Naive thymus-derived CD8-positive, alpha-beta T cell (primary cell): Measurements from ENCODE around the gene VTI1B. TPM values are rescaled to one million over a fixed set of nuclear protein-coding genes. Genes with fewer than 3 reads are reported as not detected.
"Not testable (repeated sequence)": the region's sequence is repeated elsewhere in the genome, so short reads cannot be mapped to it uniquely, and the experiment has no call there.

Experiments
- ATAC-seq, 2 donors: fragments of 150-1000 bp; cut with Tn5 transposase in 1 of 2; sonication (Bioruptor Pico), chemical (Tn5 transposase) in 1 of 2; 1 replicate in 1 of 2; 2 replicates in 1 of 2; pipeline ENCODE4 v1.10.0; 2021; ENCODE audit warnings: mild to moderate bottlenecking in 2 of 2, moderate library complexity in 2 of 2
- POLR2A ChIA-PET: fragments of 350-600 bp; sonication (Branson Sonifier 250); formaldehyde crosslinking; loops from one replicate; lab custom pipeline; 2021; ENCODE audit warnings: antibody characterized with exemption; lab: Charles Lee
- DNase-seq, 10 donors: peaks; one replicate each; pipeline versions ENCODE4 v3.0.0 to v3.0.0-alpha.2; 2020 to 2022
- H3K27ac Mint-ChIP-seq, 10 donors: one replicate each; pipeline ENCODE4 v1.8.0; 2020 to 2022; ENCODE audit warnings: mild to moderate bottlenecking in 10 of 10, mixed read lengths in 10 of 10, moderate library complexity in 4 of 10, inconsistent platforms in 1 of 10
- H3K27me3 Mint-ChIP-seq, 5 donors: one replicate each; pipeline ENCODE4 v1.8.0; 2021 to 2022; ENCODE audit warnings: mixed read lengths in 5 of 5
- H3K36me3 Mint-ChIP-seq, 3 donors: one replicate each; pipeline ENCODE4 v1.8.0; 2020 to 2022; ENCODE audit warnings: mixed read lengths in 3 of 3, mild to moderate bottlenecking in 2 of 3, inconsistent platforms in 1 of 3
- H3K4me1 Mint-ChIP-seq, 4 donors: one replicate each; pipeline ENCODE4 v1.8.0; 2021 to 2022; ENCODE audit warnings: mixed read lengths in 4 of 4
- H3K4me3 Mint-ChIP-seq, 10 donors: one replicate each; pipeline ENCODE4 v1.8.0; 2020 to 2022; ENCODE audit warnings: mild to moderate bottlenecking in 10 of 10, mixed read lengths in 10 of 10, moderate library complexity in 6 of 10, inconsistent platforms in 1 of 10
- H3K9me3 Mint-ChIP-seq, 9 donors: one replicate each; pipeline ENCODE4 v1.8.0; 2020 to 2022; ENCODE audit warnings: mixed read lengths in 9 of 9, mild to moderate bottlenecking in 3 of 9, inconsistent platforms in 1 of 9, moderate library complexity in 1 of 9
- polyA plus RNA-seq, 3 donors: library from polyadenylated mRNA; unstranded; fragments of 300-500 nt; fragmentation: Illumina TruSeq; gene quantifications; one replicate each; pipeline ENCODE4 v1.2.3, GENCODE V29; 2021
- total RNA-seq, 8 experiments: library from RNA in 2 of 8; stranded (reverse) in 2 of 8; gene quantifications; one replicate each; pipeline ENCODE4 v1.2.3 and lab custom pipeline; 2021 to 2026

VTI1B gene
- total and polyA plus RNA-seq, 5 experiments from 2014 or later, result 64.4 to 87.9 (median 74.2) TPM

GRCh38 chr14:67620217-67620785 is 54.1 kb downstream of the VTI1B start:
- peaks cover 7 to 37% (median 30%) of the 10 kb centered on the region in 4 donors for H3K4me1 Mint-ChIP-seq
- H3K27ac Mint-ChIP-seq, result peak overlapping the region in 9 of 10 donors; percentile 69 to 99 (median 88)
- POLR2A ChIA-PET, result interaction anchor here (2.0 to 3.1 kb wide), 2 partner anchors 20 to 53 kb away, joined by 7 to 27 read pairs; partner anchors contain the start of gene PIGH
- no peaks in the 10 kb centered on the region for H3K9me3 Mint-ChIP-seq
- peaks cover 0 to 1% (median 0%) of the 10 kb centered on the region in 5 donors for H3K27me3 Mint-ChIP-seq
- H3K36me3 Mint-ChIP-seq, result no peaks in the 10 kb centered on the region
- H3K4me3 Mint-ChIP-seq, result peak overlapping the region; percentile 82 to 95 (median 91)
- DNase-seq (no peak), ATAC-seq (no peak)

DNA sequence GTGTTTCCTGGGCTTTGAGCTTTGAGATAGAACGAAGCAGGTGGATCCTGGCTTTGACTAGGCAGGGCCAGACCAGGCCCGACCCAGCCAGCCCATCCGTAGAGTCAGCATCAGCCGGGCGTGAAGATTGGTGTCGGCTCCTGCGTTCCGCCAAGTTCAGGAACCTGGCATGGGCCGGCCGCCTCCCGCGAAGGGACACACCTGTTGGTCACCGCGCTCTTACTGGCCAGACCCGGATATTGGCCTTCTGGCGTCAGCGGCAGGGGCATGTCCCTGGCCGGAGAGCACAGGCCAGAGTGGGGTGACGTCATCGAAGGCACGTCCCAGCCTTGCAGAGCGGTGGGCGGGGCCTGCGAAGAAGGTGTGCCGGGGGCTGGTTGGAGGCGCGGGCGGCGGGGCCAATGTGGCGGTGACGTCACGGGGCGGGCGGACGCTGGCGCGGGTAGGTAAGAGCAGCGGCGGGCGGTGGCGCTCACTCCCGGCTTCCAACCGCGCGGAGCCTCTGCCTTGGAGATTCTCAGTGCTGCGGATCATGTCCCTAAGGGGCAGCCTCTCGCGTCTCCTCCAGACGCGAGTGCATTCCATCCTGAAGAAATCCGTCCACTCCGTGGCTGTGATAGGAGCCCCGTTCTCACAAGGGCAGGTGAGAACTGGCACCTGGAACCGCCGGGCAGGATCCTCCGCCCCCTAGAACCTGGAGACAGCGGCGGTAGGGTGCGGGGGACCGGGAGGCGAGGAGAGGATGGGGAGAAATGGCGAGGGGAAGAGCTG is 54.8 kb downstream of the VTI1B start, which contains the start of gene ARG2:
Gene ARG2, plus strand, starts transcription at position 475 of the 771 bp plus-strand sequence. Its CDS starts 58 bp downstream, at position 533.
- Mint-ChIP-seq H3K4me3 (peak within 1 kb of the TSS; percentile 82 to 95 (median 91)), H3K4me1 (peaks cover 7 to 37% (median 30%) of the 10 kb centered on the region in 4 donors), H3K36me3 (no peaks in the 10 kb centered on the region), H3K9me3 (no peaks in the 10 kb centered on the region), H3K27me3 (peaks cover 0 to 1% (median 0%) of the 10 kb centered on the region in 5 donors), H3K27ac (peak within 1 kb of the TSS; percentile 69 to 99 (median 96))
- peak; percentile 87 to 90 for ATAC-seq
- POLR2A ChIA-PET, result interaction anchor here (1.0 to 3.1 kb wide), 5 partner anchors 20 to 85 kb away, joined by 4 to 27 read pairs (median 5); partner anchors contain the start of genes PIGH and RDH11
- peak; percentile 93 to 98 (median 96) for DNase-seq

- peak in 9 of 10 donors; percentile 7 to 82 (median 66) for DNase-seq
- Mint-ChIP-seq H3K9me3 (no peaks in the 10 kb centered on the region), H3K4me3 (peak overlapping the region; percentile 75 to 95 (median 90)), H3K27ac (peak overlapping the region; percentile 20 to 99 (median 96)), H3K36me3 (no peaks in the 10 kb centered on the region), H3K27me3 (peaks cover 0 to 3% (median 1%) of the 10 kb centered on the region in 5 donors), H3K4me1 (peaks cover 7 to 37% (median 30%) of the 10 kb centered on the region in 4 donors)
- ATAC-seq, result peak; percentile 50 to 57
- POLR2A ChIA-PET, result interaction anchor here (0.6 to 3.1 kb wide), 6 partner anchors 19 to 86 kb away, joined by 3 to 27 read pairs (median 4); partner anchors contain the start of genes PIGH and RDH11
These were observed 55.8 kb downstream of the VTI1B start for GRCh38 chr14:67618617-67619063.

- peaks cover 0 to 7% (median 4%) of the 10 kb centered on the region in 5 donors for H3K27me3 Mint-ChIP-seq
These were observed 63.9 kb downstream of the VTI1B start for GRCh38 chr14:67610491-67610890.

GRCh38 chr14:67609642-67610310 is 64.7 kb downstream of the VTI1B start:
- POLR2A ChIA-PET, result no interaction called here
- no peaks in the 10 kb centered on the region for H3K36me3 Mint-ChIP-seq
- no peaks in the 10 kb centered on the region for H3K4me1 Mint-ChIP-seq
- no peak overlapping the region for H3K27ac Mint-ChIP-seq
- ATAC-seq (no peak), DNase-seq (no peak)
- peaks cover 0 to 7% (median 4%) of the 10 kb centered on the region in 5 donors for H3K27me3 Mint-ChIP-seq
- no peaks in the 10 kb centered on the region for H3K9me3 Mint-ChIP-seq
- H3K4me3 Mint-ChIP-seq, result no peak overlapping the region

More at GRCh38 chr14:67610491-67610890, 63.9 kb downstream of the VTI1B start:
- ATAC-seq (no peak), DNase-seq (no peak)
- Mint-ChIP-seq H3K4me3 (no peak overlapping the region), H3K9me3 (no peaks in the 10 kb centered on the region), H3K27ac (no peak overlapping the region), H3K36me3 (no peaks in the 10 kb centered on the region), H3K4me1 (no peaks in the 10 kb centered on the region)
- POLR2A ChIA-PET, result interaction anchor here (1.2 kb wide), 1 partner anchor 10 kb away, joined by 3 read pairs; the partner anchor contains the start of gene PIGH

DNA sequence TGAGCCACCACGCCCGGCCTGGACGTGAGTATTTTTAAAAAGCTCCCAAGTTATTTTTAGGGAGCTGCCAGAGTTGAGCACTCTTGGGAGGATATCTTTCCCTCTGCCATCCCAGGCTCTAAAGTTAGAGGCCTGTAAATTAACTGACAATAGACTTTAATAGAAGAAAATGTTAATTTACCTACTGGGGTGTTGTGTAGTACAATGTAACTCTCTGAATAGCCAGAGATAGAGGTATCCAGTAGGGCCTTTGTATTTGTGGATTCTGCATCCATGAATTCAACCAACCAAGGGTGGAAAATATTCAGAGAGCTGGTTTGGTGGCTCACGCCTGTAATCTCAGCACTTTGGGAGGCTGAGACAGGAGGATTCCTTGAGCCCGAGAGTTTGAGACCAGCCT is 66.8 kb downstream of the VTI1B start:
- Mint-ChIP-seq H3K4me3 (no peak overlapping the region), H3K27me3 (peaks cover 0 to 7% (median 4%) of the 10 kb centered on the region in 5 donors), H3K36me3 (no peaks in the 10 kb centered on the region), H3K27ac (peak overlapping the region in 1 of 10 donors; percentile 53), H3K4me1 (peaks cover 0 to 6% (median 0%) of the 10 kb centered on the region in 4 donors), H3K9me3 (no peaks in the 10 kb centered on the region)
- DNase-seq (no peak), ATAC-seq (no peak)
- POLR2A ChIA-PET, result no interaction called here

- no peaks in the 10 kb centered on the region for H3K36me3 Mint-ChIP-seq
- DNase-seq, result no peak
- H3K4me3 Mint-ChIP-seq, result peak overlapping the region in 1 of 10 donors; percentile 40
- POLR2A ChIA-PET, result no interaction called here
- H3K9me3 Mint-ChIP-seq, result no peaks in the 10 kb centered on the region
- ATAC-seq, result no peak
- H3K27ac Mint-ChIP-seq, result peak overlapping the region in 3 of 10 donors; percentile 49 to 68 (median 50)
- H3K4me1 Mint-ChIP-seq, result peaks cover 16 to 37% (median 23%) of the 10 kb centered on the region in 4 donors
- peaks cover 0 to 4% (median 0%) of the 10 kb centered on the region in 5 donors for H3K27me3 Mint-ChIP-seq
These were observed 71.4 kb downstream of the VTI1B start for GRCh38 chr14:67602995-67603545.

GRCh38 chr14:67602076-67602475 is 72.4 kb downstream of the VTI1B start:
- H3K4me3 Mint-ChIP-seq, result peak overlapping the region in 1 of 10 donors; percentile 36
- no peaks in the 10 kb centered on the region for H3K36me3 Mint-ChIP-seq
- no peaks in the 10 kb centered on the region for H3K9me3 Mint-ChIP-seq
- DNase-seq (no peak), ATAC-seq (no peak)
- peaks cover 20 to 46% (median 31%) of the 10 kb centered on the region in 4 donors for H3K4me1 Mint-ChIP-seq
- peaks cover 0 to 4% (median 0%) of the 10 kb centered on the region in 5 donors for H3K27me3 Mint-ChIP-seq
- POLR2A ChIA-PET, result interaction anchor here (3.6 kb wide), 1 partner anchor 17 kb away, joined by 27 read pairs; the partner anchor contains the start of gene ARG2
- peak overlapping the region in 3 of 10 donors; percentile 71 to 98 (median 94) for H3K27ac Mint-ChIP-seq

- DNase-seq, H3K9me3 Mint-ChIP-seq, H3K36me3 Mint-ChIP-seq, ATAC-seq, H3K27me3 Mint-ChIP-seq: not testable (repeated sequence)
- Mint-ChIP-seq H3K27ac (peak overlapping the region; percentile 89 to 99 (median 98)), H3K4me3 (peak overlapping the region; percentile 88 to 99 (median 97)), H3K4me1 (peaks cover 21 to 59% (median 43%) of the 10 kb centered on the region in 4 donors)
- POLR2A ChIA-PET, result interaction anchor here (1.0 to 3.6 kb wide), 14 partner anchors 10 to 1798 kb away, joined by 3 to 27 read pairs (median 4); partner anchors contain the start of genes ARG2, ATP6V1D, EIF2S1 and ERH
These were observed 73.9 kb downstream of the VTI1B start for GRCh38 chr14:67600562-67600974.

GRCh38 chr14:67599698-67600561 is 74.5 kb downstream of the VTI1B start, which contains the start of gene PIGH:
Gene PIGH, minus strand, starts transcription at chr14:67600268. Its CDS starts 65 bp downstream, at chr14:67600203.
- no peaks in the 10 kb centered on the region for H3K9me3 Mint-ChIP-seq
- peak within 1 kb of the TSS; percentile 88 to 99 (median 97) for H3K4me3 Mint-ChIP-seq
- POLR2A ChIA-PET, result interaction anchor here (0.8 to 3.6 kb wide), 16 partner anchors 11 to 1798 kb away, joined by 3 to 27 read pairs (median 4); partner anchors contain the start of genes ARG2, ATP6V1D, EIF2S1 and ERH
- peaks cover 24 to 62% (median 47%) of the 10 kb centered on the region in 4 donors for H3K4me1 Mint-ChIP-seq
- no peaks in the 10 kb centered on the region for H3K27me3 Mint-ChIP-seq
- DNase-seq (peak; percentile 92 to 96 (median 94)), ATAC-seq (peak; percentile 94 to 96)
- peak within 1 kb of the TSS; percentile 91 to 99 (median 98) for H3K27ac Mint-ChIP-seq
- H3K36me3 Mint-ChIP-seq, result peaks cover 0 to 5% (median 0%) of the 10 kb centered on the region in 3 donors
